DMS114 treated with DMSO at 0.1 percent for 48 hours (cell line): ENCODE data around the gene CEP120.
"Not testable (repeated sequence)": the region's sequence is repeated elsewhere in the genome, so short reads cannot be mapped to it uniquely, and the experiment has no call there.

Experiments
- DNase-seq: peaks from one replicate; lab custom pipeline; 2025; ENCODE audit not compliant: unreplicated experiment; lab: John Stamatoyannopoulos, UW

Gene CEP120

DNA sequence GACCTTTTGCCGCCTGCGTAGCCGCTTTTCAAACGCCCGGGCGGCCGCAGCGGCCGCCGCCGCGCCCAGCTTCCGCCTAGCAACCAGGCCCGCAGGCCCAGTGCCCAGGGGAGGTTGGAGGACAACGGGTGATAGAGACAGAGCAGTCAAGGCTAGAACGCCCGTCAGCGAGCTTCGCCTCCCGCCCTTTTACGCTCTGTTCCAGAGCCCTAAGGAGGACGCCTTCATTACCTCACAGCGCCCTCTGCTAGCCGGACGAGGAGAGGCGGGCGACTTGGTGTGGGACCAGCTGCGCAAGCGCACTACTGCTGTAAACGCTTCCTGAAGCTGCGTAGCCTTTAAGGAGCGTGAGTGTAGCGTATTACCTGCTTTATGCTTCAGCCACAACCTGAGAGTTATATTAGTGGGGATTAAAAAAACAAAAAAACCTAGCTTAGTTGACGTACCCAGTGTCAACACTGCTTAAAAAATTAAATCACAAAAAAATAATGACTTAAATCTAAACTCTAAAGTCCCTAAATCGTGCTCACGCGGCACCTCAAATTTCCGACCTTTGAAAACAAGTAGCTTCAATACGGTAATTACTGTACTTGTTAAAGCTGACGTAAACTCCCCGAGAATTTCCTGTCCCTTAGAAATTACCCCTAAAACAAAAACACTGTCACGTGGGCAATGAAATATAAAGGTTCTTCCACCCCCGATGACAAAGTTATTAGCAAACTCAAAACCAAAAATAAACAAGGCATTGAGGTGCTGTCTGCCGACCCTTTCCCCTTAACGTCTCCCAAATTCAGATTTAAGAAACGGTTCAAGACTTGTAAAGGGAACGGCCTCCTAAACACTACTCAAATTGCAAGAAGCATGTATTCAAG, at the start of gene CEP120:
Gene CEP120 (minus strand): TSS at position 126 of the 872 bp plus-strand sequence. CDS start 405 bp downstream, outside the sequence.
- DNase-seq, result peak; percentile 98

DNA sequence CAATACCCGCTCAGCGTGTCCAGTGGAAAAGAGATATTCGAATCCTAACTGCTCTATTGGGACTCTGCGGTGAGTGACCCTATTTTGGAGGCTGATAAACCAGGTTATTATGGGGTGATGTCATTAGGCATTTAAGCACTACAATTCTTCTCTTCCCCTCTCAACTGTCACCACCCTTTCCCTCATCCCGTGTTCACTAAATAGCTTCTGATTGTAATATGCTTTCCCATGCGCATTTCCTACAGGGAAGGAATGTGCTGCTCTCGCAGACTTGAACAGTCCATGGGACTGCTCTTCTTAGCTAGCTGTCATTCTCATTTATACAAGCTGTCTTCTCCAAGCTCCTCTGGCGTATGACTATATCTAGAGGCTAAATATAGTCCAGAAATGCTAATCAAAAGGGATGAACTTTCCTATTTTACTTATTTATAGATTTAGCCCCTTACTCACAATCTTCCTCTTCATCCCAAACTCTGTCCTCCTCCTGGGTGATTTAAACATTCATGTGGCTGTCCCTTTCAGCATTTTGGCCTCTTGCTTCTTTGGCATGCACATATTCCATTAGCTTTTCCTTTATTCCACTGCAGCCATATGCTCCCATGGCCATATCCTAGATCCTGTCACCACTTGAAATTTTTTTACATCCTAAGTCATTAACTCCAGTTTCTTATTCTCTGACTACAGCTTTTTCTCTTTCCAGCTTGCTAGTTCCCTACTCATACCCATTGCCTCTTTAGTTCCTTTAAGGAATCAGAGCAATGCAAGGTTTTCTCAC, 49.1 kb upstream of the CEP120 start:
- no peak for DNase-seq

GRCh38 chr5:123471385-123471784, 48.2 kb upstream of the CEP120 start:
- DNase-seq, result no peak

- not testable (repeated sequence) for DNase-seq
Measured at GRCh38 chr5:123466839-123467238, 43.6 kb upstream of the CEP120 start.

DNA sequence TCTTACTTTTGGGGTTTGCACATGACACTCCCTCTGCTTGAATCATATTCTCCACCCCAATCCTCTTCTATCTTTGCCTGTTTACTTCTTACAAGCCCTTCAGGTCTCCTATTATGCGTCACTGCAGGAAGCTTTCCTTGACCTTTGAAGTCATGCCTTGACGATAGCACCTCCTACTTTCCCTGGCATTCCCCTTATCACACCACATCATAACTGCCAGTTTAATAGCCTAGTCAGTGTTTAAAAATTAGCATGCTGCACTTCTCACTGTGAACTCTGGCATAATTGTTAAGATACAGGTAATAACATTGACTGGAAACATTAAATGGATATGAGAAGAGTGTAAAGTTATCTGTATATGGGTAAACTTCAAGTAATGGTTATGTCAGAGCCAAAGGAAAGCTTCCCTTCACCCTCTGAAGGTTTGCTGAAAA, 37.1 kb upstream of the CEP120 start:
- DNase-seq, result no peak

- not testable (repeated sequence) for DNase-seq
Measured at GRCh38 chr5:123458994-123459393, 35.8 kb upstream of the CEP120 start.

DNA sequence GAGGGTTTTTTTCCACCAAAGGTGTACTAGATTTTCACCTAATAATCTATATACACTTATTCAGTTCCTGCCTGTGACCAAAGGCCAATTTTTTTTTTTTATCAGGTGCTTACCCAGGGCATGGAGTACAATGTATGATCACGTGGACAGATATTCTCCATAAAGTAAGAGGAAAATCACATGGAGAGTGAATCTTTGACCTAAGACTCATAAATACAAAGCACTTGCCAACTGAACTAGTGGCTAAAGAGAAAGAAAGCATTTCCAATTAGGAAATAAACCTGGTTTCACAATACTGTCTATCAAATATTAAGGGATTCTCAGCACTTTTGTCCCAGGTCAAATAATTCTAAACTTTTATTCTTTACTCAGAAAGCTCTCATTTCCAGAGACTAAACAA, 33.0 kb upstream of the CEP120 start:
- no peak for DNase-seq

GRCh38 chr5:123455640-123456039, 32.4 kb upstream of the CEP120 start:
- DNase-seq, result no peak

DNA sequence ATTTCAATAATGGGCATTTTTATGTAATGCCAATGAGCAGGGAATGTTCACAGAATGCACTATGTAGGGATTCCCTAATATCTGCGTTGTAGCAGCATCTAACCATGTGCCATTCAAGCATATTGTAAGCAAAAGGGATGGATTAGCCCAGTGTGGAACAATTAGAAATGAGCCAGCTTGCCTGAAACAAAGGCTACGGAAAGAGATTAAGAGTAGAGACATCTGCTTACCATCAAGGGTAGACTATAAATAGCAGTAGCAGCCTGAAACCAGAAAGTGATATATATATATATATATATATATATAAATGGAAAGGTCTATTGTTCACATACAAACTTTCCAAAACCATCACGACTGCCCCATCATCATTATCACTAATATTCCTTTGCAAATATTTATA, 31.9 kb upstream of the CEP120 start:
- no peak for DNase-seq

- DNase-seq, result no peak
Measured at GRCh38 chr5:123454259-123454911, 31.2 kb upstream of the CEP120 start.

DNA sequence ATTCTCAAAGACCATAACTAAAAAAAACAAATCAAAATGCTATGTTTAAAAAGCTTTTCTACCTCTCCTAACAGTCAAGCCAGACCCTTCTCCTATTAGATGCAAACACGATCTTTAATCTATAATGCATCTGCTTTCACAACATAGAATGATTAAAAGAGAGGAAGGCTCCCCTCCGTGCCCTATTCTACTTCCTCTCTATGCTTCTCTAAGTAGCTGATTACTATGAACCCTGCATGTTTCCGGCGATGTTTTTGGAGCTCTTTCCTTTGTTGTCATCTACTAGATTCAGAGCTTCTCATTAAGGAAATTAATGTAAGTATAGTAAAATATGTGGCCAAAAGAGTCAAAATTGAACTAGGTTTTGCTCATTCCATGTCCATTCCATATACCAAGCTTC, 29.2 kb upstream of the CEP120 start:
- DNase-seq, result no peak

DNA sequence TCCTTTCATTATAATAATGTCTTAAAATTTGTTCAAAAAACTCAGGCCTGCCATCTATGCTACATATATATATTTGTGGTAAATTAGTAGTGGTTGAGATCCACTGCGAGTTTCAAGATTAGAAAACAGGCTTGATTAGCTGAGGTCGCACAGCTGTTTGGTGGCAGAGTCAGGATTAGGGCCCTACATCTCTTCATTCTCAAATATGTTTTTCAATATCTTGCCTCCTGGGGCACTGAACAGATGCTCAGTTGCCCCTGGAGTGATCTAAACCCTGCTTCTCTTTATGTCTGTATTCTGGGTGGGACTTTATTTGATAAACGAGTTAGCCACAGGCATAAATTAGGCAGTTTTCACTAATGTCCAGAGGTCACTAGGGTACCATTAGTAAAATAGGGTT, 27.8 kb upstream of the CEP120 start:
- no peak for DNase-seq

GRCh38 chr5:123450640-123451039, 27.4 kb upstream of the CEP120 start:
- no peak for DNase-seq

DNA sequence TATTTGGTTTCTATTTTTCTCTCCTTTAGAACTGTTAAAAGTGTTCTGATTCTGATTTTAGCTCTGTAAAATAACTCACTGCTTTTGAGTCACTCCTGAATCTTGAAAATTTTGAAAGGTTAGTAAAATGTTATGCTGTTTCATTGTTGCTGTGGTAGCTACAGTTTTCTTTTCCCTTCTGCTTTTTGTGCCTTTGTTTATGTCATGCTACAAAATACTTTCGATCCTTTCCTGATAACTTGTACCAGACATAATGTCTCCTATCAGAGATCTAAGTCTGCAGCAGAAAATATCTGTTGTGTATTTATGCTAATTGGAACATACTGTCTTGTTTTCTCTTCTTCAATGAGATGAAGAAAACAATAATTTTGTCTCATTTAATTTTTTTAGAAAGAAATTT, 26.9 kb upstream of the CEP120 start:
- DNase-seq, result no peak

- DNase-seq, result no peak
Measured at GRCh38 chr5:123449424-123449974, 26.3 kb upstream of the CEP120 start.

DNA sequence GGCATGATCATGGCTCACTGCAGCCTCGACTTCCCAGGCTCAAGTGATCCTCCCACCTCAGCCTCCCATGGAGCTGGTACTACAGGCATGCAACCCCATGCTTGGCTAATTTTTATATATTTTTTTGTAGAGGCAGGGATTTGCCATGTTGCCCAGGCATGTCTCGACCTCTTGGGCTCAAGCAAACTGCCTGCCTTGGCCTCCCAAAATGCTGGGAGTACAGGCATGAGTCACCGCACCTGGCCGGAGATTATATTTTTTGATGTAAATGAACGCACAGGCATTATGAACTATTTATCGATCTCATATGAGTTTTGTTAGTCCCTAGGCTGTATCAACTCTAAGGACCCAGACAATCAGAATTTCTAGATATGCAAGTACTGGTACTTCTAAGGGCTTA, 25.5 kb upstream of the CEP120 start:
- DNase-seq, result no peak

DNA sequence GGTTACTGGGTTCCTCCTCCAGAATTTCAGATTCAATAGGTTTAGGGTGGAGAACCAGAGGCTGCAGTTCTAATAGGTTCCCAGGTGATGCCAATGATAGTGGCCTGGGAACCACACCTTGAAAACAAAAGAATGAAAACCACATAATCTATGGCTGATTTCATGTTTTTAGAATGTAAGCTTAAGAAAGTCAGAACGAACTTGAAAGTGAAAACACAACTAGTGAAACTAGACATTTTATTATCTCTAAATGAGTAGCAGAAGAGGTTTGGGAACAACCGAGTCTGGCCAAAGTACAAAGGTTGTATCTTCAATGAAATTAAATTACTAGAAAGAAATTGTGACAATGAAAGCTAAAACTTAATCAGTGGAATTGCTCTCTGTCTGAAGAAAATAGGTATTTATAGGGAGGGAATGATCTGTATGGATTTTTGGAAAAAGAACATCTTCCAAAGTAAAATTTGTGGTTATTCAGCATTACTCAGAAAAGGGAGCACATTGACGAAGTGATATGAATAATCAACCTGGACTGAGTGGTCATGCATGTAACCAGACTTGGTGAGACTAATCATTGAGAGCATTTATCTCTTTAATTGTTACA, 24.9 kb upstream of the CEP120 start:
- no peak for DNase-seq

GRCh38 chr5:123444016-123444415, 20.8 kb upstream of the CEP120 start:
- DNase-seq, result no peak

GRCh38 chr5:123441408-123441807, 18.2 kb upstream of the CEP120 start:
- DNase-seq, result no peak

DNA sequence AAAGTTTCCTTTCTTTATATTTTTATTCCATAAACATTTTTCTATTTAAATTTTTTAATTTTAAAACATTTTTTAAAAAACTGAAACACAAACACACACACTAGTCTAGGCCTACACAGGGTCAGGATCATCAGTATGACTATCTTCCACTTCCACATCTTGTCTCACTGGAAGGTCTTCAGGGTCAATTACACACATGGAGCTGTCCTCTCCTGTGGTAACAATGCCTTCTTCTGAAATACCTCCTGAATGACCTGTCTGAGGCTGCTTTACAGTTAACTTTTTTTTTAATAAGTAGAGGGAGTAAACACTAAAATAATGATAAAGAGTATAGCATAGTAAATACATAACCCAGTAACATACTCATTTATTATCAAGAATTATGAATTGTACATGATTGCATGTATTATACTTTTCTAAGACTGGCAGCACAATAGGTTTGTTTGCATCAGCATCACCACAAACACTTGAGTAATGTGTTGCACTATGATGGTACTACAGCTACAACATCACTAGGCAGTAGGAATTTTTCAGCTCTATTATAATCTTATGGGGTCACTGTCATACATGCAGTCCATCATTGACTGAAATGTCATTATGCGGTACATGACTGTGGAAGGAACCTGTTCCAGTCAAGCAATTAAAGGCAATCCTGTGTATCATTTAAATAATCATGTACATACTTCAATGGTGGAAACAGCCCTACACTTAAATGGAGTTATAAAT, 17.4 kb upstream of the CEP120 start:
- no peak for DNase-seq
